RWPE2 (cell line): ENCODE measurements around the gene RPL3.
A peak's percentile ranks its signal among the peaks of the same experiment; 100 is the strongest.

ENCODE experiments used
- ATAC-seq: fragments of 200-7000 bp; cut with Tn5 transposase; 3 replicates; pipeline ENCODE4 v1.9.1; 2021; ENCODE audit warnings: low read depth
- DNase-seq: peaks from one replicate; pipeline ENCODE4 v3.0.0-alpha.2; 2020; ENCODE audit warnings: low spot score
- H3K27ac ChIP-seq: fragments of 450-650 bp; 2 replicates; pipeline ENCODE4 v1.5.1; 2017; ENCODE audit warnings: mild to moderate bottlenecking; ENCODE audit not compliant: poor library complexity, severe bottlenecking
- H3K27me3 ChIP-seq: fragments of 250-450 bp; sonication (Bioruptor Pico); 2 replicates; pipeline ENCODE4 v1.5.1; 2021; ENCODE audit warnings: mild to moderate bottlenecking, moderate library complexity; ENCODE audit not compliant: insufficient read depth, poor library complexity, severe bottlenecking
- H3K36me3 ChIP-seq: fragments of 250-450 bp; sonication (Bioruptor Pico); 2 replicates; pipeline ENCODE4 v1.5.1; 2020; ENCODE audit warnings: low read depth, mild to moderate bottlenecking, moderate library complexity
- H3K4me1 ChIP-seq: fragments of 250-450 bp; sonication (Bioruptor Pico); 2 replicates; pipeline ENCODE4 v1.5.1; 2021; ENCODE audit warnings: mild to moderate bottlenecking, moderate library complexity; ENCODE audit not compliant: insufficient read depth, poor library complexity, severe bottlenecking
- H3K4me3 ChIP-seq: fragments of 250-450 bp; sonication (Bioruptor Pico); 2 replicates; pipeline ENCODE4 v1.5.1; 2021; ENCODE audit warnings: mild to moderate bottlenecking, moderate library complexity; ENCODE audit not compliant: severe bottlenecking
- H3K9me3 ChIP-seq: fragments of 250-450 bp; sonication (Bioruptor Pico); 2 replicates; pipeline ENCODE4 v1.5.1; 2021; ENCODE audit warnings: mild to moderate bottlenecking, moderate library complexity; ENCODE audit not compliant: severe bottlenecking
- TF ChIP-seq, protein P1 (sequence below): fragments of 450-650 bp; IDR thresholded peaks from one replicate; pipeline ENCODE4 v1.5.1; 2017; ENCODE audit warnings: mild to moderate bottlenecking, moderate library complexity; ENCODE audit not compliant: poor library complexity, severe bottlenecking

Gene RPL3

DNA sequence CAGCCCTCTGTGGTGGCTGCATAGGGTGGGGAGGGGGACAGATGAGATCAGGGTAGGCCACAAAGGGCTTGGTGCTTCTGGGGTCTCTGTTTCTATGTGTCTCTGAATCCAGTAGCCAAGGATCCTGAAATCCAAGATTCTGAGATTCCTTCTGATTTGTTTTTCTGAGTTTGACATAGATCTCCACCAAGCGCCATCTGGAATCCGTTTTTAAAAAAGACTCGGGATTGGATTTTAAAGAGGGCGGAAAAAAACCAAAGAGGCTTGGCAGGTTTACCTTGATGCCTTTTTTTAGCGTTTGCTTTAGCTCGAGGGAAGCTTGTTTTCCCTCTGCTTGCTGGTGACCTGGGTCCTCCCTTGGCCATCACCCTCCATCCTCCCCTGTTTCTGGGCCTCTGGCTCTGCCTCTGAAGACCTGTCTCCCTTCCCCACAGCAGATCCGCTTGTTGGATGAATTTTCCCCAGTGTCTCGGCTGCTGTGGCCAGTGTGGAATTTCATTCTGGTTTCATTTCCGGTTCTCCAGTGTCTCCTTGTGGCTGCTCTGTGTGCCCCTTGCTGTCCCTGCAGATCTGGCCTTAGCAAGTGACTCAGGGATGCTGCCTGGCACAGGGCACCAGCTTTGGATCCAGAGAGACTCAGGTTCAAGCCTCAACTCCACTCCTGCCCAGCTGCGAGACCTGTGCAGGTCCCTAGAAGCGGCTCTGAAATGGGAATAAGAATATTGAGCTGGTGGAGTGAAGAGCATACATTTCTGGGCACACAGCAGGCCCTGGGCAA is 45.5 kb upstream of the RPL3 start:
- no peak for ATAC-seq
- Histone ChIP-seq H3K27ac (no peak overlapping the region), H3K4me3 (no peak overlapping the region), H3K4me1 (no peaks in the 10 kb centered on the region), H3K9me3 (no peaks in the 10 kb centered on the region), H3K36me3 (no peaks in the 10 kb centered on the region), H3K27me3 (no peaks in the 10 kb centered on the region)
- no peak for DNase-seq
- TF ChIP-seq, protein P1, sequence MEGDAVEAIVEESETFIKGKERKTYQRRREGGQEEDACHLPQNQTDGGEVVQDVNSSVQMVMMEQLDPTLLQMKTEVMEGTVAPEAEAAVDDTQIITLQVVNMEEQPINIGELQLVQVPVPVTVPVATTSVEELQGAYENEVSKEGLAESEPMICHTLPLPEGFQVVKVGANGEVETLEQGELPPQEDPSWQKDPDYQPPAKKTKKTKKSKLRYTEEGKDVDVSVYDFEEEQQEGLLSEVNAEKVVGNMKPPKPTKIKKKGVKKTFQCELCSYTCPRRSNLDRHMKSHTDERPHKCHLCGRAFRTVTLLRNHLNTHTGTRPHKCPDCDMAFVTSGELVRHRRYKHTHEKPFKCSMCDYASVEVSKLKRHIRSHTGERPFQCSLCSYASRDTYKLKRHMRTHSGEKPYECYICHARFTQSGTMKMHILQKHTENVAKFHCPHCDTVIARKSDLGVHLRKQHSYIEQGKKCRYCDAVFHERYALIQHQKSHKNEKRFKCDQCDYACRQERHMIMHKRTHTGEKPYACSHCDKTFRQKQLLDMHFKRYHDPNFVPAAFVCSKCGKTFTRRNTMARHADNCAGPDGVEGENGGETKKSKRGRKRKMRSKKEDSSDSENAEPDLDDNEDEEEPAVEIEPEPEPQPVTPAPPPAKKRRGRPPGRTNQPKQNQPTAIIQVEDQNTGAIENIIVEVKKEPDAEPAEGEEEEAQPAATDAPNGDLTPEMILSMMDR: no peak

DNA sequence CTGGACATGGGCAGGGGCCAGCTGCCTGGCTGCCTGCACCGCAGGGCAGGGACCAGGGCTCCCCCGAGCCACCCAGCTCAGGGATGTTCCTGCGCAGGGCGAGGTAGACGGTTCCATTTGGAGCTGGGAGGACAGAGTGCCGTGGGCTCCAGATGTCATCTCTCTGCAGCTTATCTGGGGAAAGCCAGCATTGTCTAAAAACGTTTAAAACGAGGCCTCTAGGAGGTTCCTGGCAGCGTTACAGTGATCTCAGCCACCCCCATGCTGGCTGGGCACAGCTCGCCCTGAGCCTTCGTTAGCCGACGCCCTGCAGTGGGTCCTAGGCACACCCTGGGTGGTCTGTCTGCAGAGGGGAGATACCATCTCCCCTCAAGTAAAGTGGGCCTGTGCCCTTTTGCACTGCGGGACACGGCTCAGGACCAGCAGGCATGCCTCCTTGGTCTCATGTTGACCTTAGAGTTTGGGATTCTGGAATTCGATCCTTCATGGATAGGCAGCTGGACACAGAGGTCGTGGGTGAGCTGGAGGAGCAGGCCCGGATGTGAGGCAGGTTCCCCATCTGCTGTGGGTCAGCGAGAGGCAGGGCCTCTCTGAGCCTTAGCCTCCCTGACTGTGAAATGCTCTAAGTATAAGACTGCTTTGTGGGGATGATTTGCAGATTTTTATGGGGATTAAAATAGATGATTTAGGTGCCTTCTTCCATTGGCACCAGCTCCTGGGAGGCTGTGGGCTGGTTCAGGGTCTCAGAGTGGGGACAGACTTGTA is 44.5 kb upstream of the RPL3 start:
- DNase-seq: no peak
- Histone ChIP-seq H3K4me1 (no peaks in the 10 kb centered on the region), H3K27ac (no peak overlapping the region)

DNA sequence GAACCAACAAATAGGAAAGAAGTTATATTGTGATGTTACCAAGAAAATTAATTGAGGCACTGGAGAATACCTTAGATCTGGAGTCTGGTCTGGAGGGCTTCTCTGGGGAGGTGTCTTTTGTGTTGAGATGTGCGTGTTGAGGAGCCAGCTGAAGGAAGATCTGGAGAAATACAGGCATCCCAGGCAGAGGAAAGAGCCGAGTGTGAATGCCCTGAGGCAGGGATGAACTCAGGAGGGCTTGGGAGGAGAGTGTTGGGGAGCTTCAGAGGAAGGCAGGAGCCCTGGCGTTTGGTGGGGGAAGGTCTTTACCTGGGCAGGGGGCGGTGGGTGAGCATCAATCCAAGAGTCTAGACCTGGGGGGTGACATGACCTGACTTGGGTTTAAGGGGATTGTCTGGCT is 43.5 kb upstream of the RPL3 start:
- no peak overlapping the region for H3K4me3 ChIP-seq
- no peaks in the 10 kb centered on the region for H3K4me1 ChIP-seq
- DNase-seq (no peak), ATAC-seq (no peak)
- H3K9me3 ChIP-seq: no peaks in the 10 kb centered on the region
- no peaks in the 10 kb centered on the region for H3K27me3 ChIP-seq
- no peaks in the 10 kb centered on the region for H3K36me3 ChIP-seq
- TF ChIP-seq, protein P1: no peak
- no peak overlapping the region for H3K27ac ChIP-seq

More for the DNA sequence above, 44.5 kb upstream of the RPL3 start:
- Histone ChIP-seq H3K4me3 (no peak overlapping the region), H3K36me3 (no peaks in the 10 kb centered on the region), H3K9me3 (no peaks in the 10 kb centered on the region), H3K27me3 (no peaks in the 10 kb centered on the region)
- ATAC-seq: no peak
- TF ChIP-seq, protein P1: no peak

DNA sequence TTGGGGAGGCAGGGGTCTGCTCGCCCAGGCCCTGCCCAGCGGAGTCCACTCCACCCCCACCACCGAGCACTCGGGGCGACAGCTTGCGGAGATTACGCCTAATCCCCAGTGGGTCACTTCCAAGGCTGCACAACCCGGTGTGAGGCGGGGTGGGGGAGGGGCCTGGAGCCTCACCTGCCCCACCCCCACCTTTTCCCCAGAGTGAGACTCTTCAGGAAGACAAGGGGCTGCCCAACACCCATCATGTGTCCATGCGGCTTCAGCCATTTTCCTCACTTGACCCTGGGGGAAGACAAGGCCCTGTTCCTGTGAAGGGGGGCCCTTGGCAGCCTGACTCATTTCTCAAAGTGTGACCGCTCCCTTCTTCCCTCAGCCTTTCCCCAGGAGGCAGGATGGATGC is 42.8 kb upstream of the RPL3 start:
- Histone ChIP-seq H3K27ac (no peak overlapping the region), H3K36me3 (no peaks in the 10 kb centered on the region), H3K27me3 (no peaks in the 10 kb centered on the region), H3K4me3 (no peak overlapping the region), H3K9me3 (no peaks in the 10 kb centered on the region), H3K4me1 (no peaks in the 10 kb centered on the region)
- ATAC-seq: 0 out of 3 replicates have a peak, but pooled peaks have one; percentile 20
- TF ChIP-seq, protein P1: no peak
- DNase-seq: no peak
